Gastroesophageal sphincter (tissue), 4 donors: ENCODE measurements around the gene PAK1. TPM values are rescaled to one million over a fixed set of nuclear protein-coding genes. Genes with fewer than 3 reads are reported as not detected.

Experiments
- ATAC-seq: fragments of 150-250 bp; one replicate; pipeline ENCODE4 v1.9.1; 2016; ENCODE audit warnings: mild to moderate bottlenecking, moderate library complexity
- H3K27ac ChIP-seq, 4 donors: fragments of 200-600 bp; sonication (generic) in 3 of 4; 1 replicate in 3 of 4; 2 replicates in 1 of 4; pipeline ENCODE4 v1.5.1; 2016 to 2019
- H3K27me3 ChIP-seq: fragments of 200-600 bp; sonication (generic); one replicate; pipeline ENCODE4 v1.5.1; 2019
- H3K36me3 ChIP-seq, 2 donors: fragments of 200-600 bp; sonication (generic); one replicate each; pipeline ENCODE4 v1.5.1; 2019; ENCODE audit warnings: control low read depth in 1 of 2
- H3K4me1 ChIP-seq, 3 donors: fragments of 200-600 bp; sonication (generic); 1 replicate in 2 of 3; 2 replicates in 1 of 3; pipeline ENCODE4 v1.5.1; 2016 to 2019; ENCODE audit warnings: control low read depth in 2 of 3
- H3K4me3 ChIP-seq, 2 donors: fragments of 200-600 bp; sonication (generic); one replicate each; pipeline ENCODE4 v1.5.1; 2019; ENCODE audit warnings: mild to moderate bottlenecking in 1 of 2, moderate library complexity in 1 of 2
- H3K9me3 ChIP-seq, 3 donors: fragments of 200-600 bp; sonication (generic); one replicate each; pipeline ENCODE4 v1.5.1; 2017 to 2019; ENCODE audit warnings: control low read depth in 2 of 3
- CTCF ChIP-seq, 4 experiments: fragments of 200-600 bp in 2 of 4; fragments of 450-650 bp in 2 of 4; sonication (generic) in 1 of 4; IDR thresholded peaks; one replicate each; pipeline ENCODE4 v1.5.1; 2017 to 2019; ENCODE audit warnings: antibody characterized with exemption in 4 of 4, mild to moderate bottlenecking in 2 of 4, moderate library complexity in 2 of 4
- EP300 ChIP-seq: sonication (generic); formaldehyde crosslinking; IDR thresholded peaks from one replicate; pipeline ENCODE4 v1.6.1; 2017; ENCODE audit warnings: antibody characterized with exemption, mild to moderate bottlenecking
- POLR2A ChIP-seq, 2 donors: fragments of 450-650 bp; IDR thresholded peaks; one replicate each; pipeline ENCODE4 v1.6.1; 2017; ENCODE audit warnings: antibody characterized with exemption in 2 of 2, mild to moderate bottlenecking in 2 of 2, moderate library complexity in 1 of 2
- POLR2AphosphoS5 ChIP-seq: sonication (generic); formaldehyde crosslinking; IDR thresholded peaks from one replicate; pipeline ENCODE4 v1.6.1; 2017; ENCODE audit warnings: antibody characterized with exemption
- WGBS, 2 donors: methylation state at CpG; one replicate each; pipeline ENCODE4 v1.1.5; 2018; ENCODE audit warnings: low coverage in 1 of 2; 5-methylcytosine and 5-hydroxymethylcytosine counted together
- total RNA-seq, 4 donors: library from RNA; depleted of rRNA; stranded (reverse); fragments of >200 nt; gene quantifications; one replicate each; pipeline ENCODE4 v1.1.0, GENCODE V29; 2016

PAK1 gene
- total RNA-seq, 4 donors from 2014 or later = 29.8 to 48.1 (median 40.2) TPM

DNA sequence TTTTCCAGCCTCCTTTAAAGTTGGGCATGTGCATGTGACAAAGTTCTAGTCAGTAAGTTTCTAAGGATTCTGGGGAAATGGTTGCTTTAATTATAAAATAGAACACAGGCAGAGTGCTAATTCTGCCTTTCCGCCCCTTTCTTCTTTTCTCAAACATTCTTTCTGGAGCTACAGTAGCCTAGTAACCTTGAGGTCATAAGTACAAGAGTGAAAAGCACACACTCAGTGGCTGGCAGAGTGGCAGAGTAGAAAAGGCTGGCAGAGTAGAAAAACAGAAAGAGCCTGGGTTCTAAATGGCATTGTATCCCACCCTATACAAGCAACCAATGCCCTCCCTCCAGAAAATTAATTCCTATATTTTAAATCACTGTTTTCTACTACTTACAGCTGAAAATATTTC lies 51.2 kb downstream of the PAK1 start:
- Histone ChIP-seq H3K4me1 (peaks cover 0 to 14% (median 0%) of the 10 kb centered on the region in 3 donors), H3K4me3 (no peak overlapping the region), H3K27ac (no peak overlapping the region), H3K36me3 (no peaks in the 10 kb centered on the region), H3K9me3 (no peaks in the 10 kb centered on the region), H3K27me3 (no peaks in the 10 kb centered on the region)
- WGBS, 2 donors = 92% methylated on average over 1 of the region's 1 CpG; no CpG with 5 or more reads in 1 of the 2 donors
- ATAC-seq = no peak
- TF ChIP-seq EP300 = no peak

GRCh38 chr11:77421041-77421723 lies 52.7 kb downstream of the PAK1 start:
- H3K4me1 ChIP-seq = peaks cover 0 to 14% (median 0%) of the 10 kb centered on the region in 3 donors
- H3K27ac ChIP-seq = no peak overlapping the region
- no peak overlapping the region for H3K4me3 ChIP-seq
- no peaks in the 10 kb centered on the region for H3K9me3 ChIP-seq
- TF ChIP-seq CTCF (IDR thresholded peaks at IDR 0.05) = no peak
- no peak for TF ChIP-seq EP300
- no peak for TF ChIP-seq POLR2A (IDR thresholded peaks at IDR 0.05)
- no peak for TF ChIP-seq POLR2AphosphoS5
- WGBS, 2 donors = 97 to 100% methylated on average over 2 of the region's 2 CpGs
- H3K27me3 ChIP-seq = no peaks in the 10 kb centered on the region
- H3K36me3 ChIP-seq = no peaks in the 10 kb centered on the region
- no peak for ATAC-seq

DNA sequence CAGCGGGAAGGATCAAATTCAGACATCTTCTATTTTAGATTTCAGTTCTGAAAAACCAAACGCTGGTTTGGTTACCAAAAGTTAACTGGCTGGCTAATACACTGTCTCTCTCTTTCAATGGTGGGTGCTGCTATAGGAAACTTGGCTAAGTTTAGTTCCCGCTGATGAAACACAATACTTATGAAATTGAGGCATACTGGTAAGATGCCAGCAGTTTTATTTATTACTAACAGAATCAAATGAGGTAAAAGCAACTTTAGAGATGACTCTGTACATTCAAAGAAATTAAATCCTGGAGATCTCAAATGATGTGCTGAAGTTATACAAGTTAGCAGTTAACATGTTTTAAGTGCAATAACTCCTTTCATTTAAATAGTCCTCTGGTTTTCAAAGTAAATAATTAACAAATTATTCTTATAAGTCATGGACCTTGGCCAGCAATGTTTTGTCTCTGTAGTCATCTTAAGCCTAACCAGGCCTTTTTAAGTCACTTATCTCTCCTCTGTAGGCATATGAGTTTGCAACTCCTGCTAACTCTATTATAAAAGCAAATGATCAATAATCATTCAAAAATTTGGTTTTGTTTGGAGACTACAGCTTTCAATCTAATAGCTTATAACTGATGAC lies 54.8 kb downstream of the PAK1 start:
- Histone ChIP-seq H3K27ac (no peak overlapping the region), H3K4me1 (peaks cover 0 to 14% (median 0%) of the 10 kb centered on the region in 3 donors), H3K9me3 (no peaks in the 10 kb centered on the region), H3K36me3 (no peaks in the 10 kb centered on the region), H3K4me3 (no peak overlapping the region), H3K27me3 (no peaks in the 10 kb centered on the region)
- no peak for TF ChIP-seq POLR2A (IDR thresholded peaks at IDR 0.05)
- no peak for TF ChIP-seq EP300
- TF ChIP-seq CTCF (IDR thresholded peaks at IDR 0.05) = no peak
- no peak for TF ChIP-seq POLR2AphosphoS5
- ATAC-seq = no peak
- WGBS, 2 donors = 83 to 92% methylated on average over 3 of the region's 3 CpGs

DNA sequence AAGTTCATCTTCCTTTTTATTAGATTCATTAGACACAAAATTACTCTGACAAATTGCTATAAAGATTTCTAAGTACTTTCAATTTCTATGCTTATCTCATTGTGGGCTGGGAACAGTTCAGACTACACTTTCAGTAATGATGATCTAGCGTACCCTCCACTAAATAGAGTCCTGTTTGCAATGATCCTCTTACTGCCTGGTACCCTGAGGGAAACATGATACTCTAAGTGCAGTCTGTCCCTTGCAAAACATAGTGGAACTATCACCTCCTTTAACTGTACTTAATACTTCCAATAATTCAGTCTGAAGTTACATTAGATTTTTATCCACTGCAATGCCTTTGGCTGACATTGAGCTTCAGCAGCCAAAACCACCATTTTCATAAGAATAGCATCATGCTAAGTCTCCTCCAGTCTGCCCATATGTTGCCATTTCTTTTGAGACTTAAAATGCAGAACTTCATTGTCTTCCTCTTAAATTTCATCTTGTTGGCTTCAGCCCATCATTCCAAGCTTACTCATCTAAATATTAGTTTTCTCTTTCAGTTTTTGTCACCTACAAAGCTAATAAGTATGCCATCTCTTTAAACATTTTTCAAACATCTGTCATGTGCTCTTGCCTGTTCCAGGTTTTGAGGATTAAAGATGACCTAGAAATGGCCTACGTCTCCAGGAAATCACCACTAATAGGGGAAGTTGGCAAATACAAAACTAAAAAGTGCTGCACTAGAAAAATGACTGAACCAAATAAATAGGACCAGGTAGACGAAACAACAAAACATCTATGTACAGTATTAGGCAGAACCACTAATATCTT lies 55.5 kb downstream of the PAK1 start:
- no peak overlapping the region for H3K4me3 ChIP-seq
- 53 to 57% methylated on average over 3 of the region's 3 CpGs for WGBS, 2 donors
- H3K27ac ChIP-seq = no peak overlapping the region
- no peak for ATAC-seq
- H3K27me3 ChIP-seq = no peaks in the 10 kb centered on the region
- no peaks in the 10 kb centered on the region for H3K9me3 ChIP-seq
- no peak for TF ChIP-seq EP300
- no peak for TF ChIP-seq POLR2A (IDR thresholded peaks at IDR 0.05)
- no peak for TF ChIP-seq POLR2AphosphoS5
- no peak for TF ChIP-seq CTCF (IDR thresholded peaks at IDR 0.05)
- no peaks in the 10 kb centered on the region for H3K36me3 ChIP-seq
- H3K4me1 ChIP-seq = peaks cover 0 to 14% (median 0%) of the 10 kb centered on the region in 3 donors

GRCh38 chr11:77416357-77416756 lies 57.5 kb downstream of the PAK1 start:
- Histone ChIP-seq H3K9me3 (no peaks in the 10 kb centered on the region), H3K27me3 (no peaks in the 10 kb centered on the region), H3K4me1 (peaks cover 0 to 27% (median 0%) of the 10 kb centered on the region in 3 donors), H3K27ac (no peak overlapping the region), H3K36me3 (no peaks in the 10 kb centered on the region), H3K4me3 (no peak overlapping the region)
- TF ChIP-seq POLR2AphosphoS5 (no peak), CTCF (IDR thresholded peaks at IDR 0.05) (no peak), EP300 (no peak), POLR2A (IDR thresholded peaks at IDR 0.05) (no peak)
- WGBS, 2 donors = 76 to 81% methylated on average over 3 of the region's 3 CpGs
- no peak for ATAC-seq
